ENCODE measurements around the gene RPN1.

The RPN1 gene

DNA sequence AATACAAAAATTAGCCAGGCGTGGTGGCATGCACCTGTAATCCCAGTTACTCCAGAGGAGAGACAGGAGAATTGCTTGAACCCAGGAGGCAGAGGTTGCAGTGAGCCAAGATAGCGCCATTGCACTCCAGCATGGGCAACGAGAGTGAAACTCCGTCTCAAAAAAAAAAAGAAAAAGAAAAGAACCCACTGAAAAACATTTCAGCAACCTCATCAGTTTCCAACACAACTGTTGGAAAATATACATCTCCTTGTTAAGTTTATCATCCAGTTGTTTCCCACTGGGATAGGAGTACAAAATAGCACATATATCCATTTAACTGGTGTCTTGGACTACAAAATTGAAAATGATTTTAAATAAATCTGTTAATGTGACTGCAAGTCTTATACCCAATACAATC lies 2.2 kb downstream of the RPN1 start:
- H3K4me3 ChIP-seq (ENCODE audit: low read depth, low read length) = peak overlapping the region; percentile 100
- H3K4me1 ChIP-seq (ENCODE audit: control insufficient read depth, insufficient read depth, low read length) = peaks cover 8% of the 10 kb centered on the region; the same call in 1 of the 2 replicates
- no peaks in the 10 kb centered on the region for H3K27me3 ChIP-seq (ENCODE audit: control insufficient read depth, insufficient read depth, low read length)
- H3K27ac ChIP-seq (ENCODE audit: low read depth, low read length) = no peak overlapping the region
- H3K36me3 ChIP-seq (ENCODE audit: control insufficient read depth, insufficient read depth, low read length) = peaks cover 12% of the 10 kb centered on the region
- H3K9ac ChIP-seq (ENCODE audit: low read depth, low read length) = no peak overlapping the region
- no peaks in the 10 kb centered on the region for H3K9me3 ChIP-seq (ENCODE audit: control insufficient read depth, insufficient read depth, low read length)

DNA sequence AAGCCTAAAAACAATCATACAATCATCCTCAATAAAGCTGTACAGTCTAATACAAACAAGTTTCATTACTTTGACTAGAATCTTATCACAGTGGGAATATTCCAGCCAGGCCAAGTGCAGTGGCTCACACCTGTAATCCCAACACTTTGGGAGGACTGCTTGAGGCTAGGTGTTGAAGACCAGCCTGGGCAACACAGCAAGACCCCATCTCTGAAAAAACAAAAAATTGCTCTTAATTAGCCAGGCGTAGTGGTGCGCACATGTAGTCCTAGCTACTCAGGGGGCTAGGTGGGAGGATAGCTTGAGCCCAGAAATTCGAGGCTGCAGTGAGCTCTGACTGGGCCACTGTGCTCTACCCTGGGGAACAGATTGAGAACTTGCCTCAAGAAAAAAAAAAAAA lies 3.3 kb downstream of the RPN1 start:
- no peak overlapping the region for H3K9ac ChIP-seq (ENCODE audit: low read depth, low read length)
- H3K27me3 ChIP-seq (ENCODE audit: control insufficient read depth, insufficient read depth, low read length) = no peaks in the 10 kb centered on the region
- no peak overlapping the region for H3K27ac ChIP-seq (ENCODE audit: low read depth, low read length)
- H3K36me3 ChIP-seq (ENCODE audit: control insufficient read depth, insufficient read depth, low read length) = peaks cover 19% of the 10 kb centered on the region
- H3K9me3 ChIP-seq (ENCODE audit: control insufficient read depth, insufficient read depth, low read length) = no peaks in the 10 kb centered on the region
- H3K4me1 ChIP-seq (ENCODE audit: control insufficient read depth, insufficient read depth, low read length) = peaks cover 8% of the 10 kb centered on the region; the same call in 1 of the 2 replicates
- no peak overlapping the region for H3K4me3 ChIP-seq (ENCODE audit: low read depth, low read length)

DNA sequence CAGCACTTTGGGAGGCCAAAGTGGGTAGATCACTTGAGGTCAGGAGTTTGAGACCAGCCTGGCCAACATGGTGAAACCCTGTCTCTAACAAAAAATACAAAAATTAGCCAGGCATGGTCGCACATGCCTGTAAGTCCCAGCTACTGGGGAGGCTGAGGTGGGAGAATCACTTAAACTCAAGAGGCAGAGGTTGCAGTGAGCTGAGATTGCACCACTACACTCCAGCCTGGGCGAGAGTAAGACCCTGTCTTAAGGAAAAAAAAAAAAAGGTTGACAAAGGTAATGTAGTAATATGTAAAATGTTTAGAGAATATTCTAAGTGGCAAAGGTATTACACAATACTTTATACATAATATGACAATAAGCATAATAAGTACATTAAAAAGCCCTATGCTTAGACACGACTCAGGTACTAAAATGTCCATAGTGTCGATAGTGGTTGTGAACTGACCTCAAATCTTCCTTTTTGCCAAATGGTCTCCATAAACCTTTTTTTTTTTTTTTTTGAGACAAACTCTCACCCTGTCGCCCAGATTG lies 16.5 kb downstream of the RPN1 start:
- peaks cover 67% of the 10 kb centered on the region for H3K36me3 ChIP-seq (ENCODE audit: control insufficient read depth, insufficient read depth, low read length)
- H3K9ac ChIP-seq (ENCODE audit: low read depth, low read length) = no peak overlapping the region
- no peak overlapping the region for H3K27ac ChIP-seq (ENCODE audit: low read depth, low read length)
- H3K9me3 ChIP-seq (ENCODE audit: control insufficient read depth, insufficient read depth, low read length) = no peaks in the 10 kb centered on the region
- H3K4me3 ChIP-seq (ENCODE audit: low read depth, low read length) = no peak overlapping the region
- no peaks in the 10 kb centered on the region for H3K27me3 ChIP-seq (ENCODE audit: control insufficient read depth, insufficient read depth, low read length)
- H3K4me1 ChIP-seq (ENCODE audit: control insufficient read depth, insufficient read depth, low read length) = no peaks in the 10 kb centered on the region

DNA sequence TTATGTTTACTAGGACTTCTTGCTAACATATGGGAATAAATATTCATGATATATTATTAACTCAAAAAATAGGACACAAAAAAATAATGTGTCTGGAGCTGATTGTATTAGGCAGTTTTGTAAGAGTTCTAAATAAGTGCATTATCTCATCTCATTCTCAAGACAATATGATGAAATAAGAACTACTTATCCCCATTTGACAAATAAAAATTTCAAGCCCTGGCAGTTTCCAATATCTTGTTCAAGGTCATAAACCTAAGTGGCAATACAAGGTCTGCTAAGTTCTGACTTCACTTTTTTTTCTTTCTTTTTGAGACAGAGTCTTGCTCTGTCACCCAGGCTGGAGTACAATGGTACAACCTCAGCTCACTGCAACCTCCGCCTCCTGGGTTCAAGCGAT lies 18.3 kb downstream of the RPN1 start:
- H3K27me3 ChIP-seq (ENCODE audit: control insufficient read depth, insufficient read depth, low read length) = no peaks in the 10 kb centered on the region
- H3K9me3 ChIP-seq (ENCODE audit: control insufficient read depth, insufficient read depth, low read length) = no peaks in the 10 kb centered on the region
- no peak overlapping the region for H3K9ac ChIP-seq (ENCODE audit: low read depth, low read length)
- H3K27ac ChIP-seq (ENCODE audit: low read depth, low read length) = no peak overlapping the region
- no peak overlapping the region for H3K4me3 ChIP-seq (ENCODE audit: low read depth, low read length)
- H3K4me1 ChIP-seq (ENCODE audit: control insufficient read depth, insufficient read depth, low read length) = no peaks in the 10 kb centered on the region
- peaks cover 70% of the 10 kb centered on the region for H3K36me3 ChIP-seq (ENCODE audit: control insufficient read depth, insufficient read depth, low read length)

DNA sequence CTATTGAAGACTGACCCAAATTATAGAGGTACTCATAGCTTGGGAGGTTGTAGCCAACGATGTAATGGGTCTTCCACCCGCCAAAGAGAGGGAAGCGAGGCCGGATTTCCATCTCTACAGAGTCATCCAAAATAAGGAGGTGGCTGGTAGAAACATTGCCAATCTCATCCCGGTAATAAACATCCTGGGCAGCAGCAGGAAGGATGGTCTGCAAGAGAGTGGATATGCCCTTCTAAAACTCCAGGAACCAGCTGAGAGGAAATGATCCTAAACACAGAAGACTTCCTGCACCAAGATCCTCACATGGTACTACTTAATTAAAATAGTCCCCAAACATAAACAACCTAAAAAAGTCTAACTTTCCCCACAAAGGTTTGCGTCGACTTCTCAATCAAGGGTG lies 20.7 kb downstream of the RPN1 start:
- Histone ChIP-seq H3K4me1 (ENCODE audit: control insufficient read depth, insufficient read depth, low read length) (no peaks in the 10 kb centered on the region), H3K27ac (ENCODE audit: low read depth, low read length) (no peak overlapping the region), H3K4me3 (ENCODE audit: low read depth, low read length) (no peak overlapping the region), H3K36me3 (ENCODE audit: control insufficient read depth, insufficient read depth, low read length) (peaks cover 73% of the 10 kb centered on the region), H3K9me3 (ENCODE audit: control insufficient read depth, insufficient read depth, low read length) (no peaks in the 10 kb centered on the region), H3K27me3 (ENCODE audit: control insufficient read depth, insufficient read depth, low read length) (no peaks in the 10 kb centered on the region), H3K9ac (ENCODE audit: low read depth, low read length) (no peak overlapping the region)

DNA sequence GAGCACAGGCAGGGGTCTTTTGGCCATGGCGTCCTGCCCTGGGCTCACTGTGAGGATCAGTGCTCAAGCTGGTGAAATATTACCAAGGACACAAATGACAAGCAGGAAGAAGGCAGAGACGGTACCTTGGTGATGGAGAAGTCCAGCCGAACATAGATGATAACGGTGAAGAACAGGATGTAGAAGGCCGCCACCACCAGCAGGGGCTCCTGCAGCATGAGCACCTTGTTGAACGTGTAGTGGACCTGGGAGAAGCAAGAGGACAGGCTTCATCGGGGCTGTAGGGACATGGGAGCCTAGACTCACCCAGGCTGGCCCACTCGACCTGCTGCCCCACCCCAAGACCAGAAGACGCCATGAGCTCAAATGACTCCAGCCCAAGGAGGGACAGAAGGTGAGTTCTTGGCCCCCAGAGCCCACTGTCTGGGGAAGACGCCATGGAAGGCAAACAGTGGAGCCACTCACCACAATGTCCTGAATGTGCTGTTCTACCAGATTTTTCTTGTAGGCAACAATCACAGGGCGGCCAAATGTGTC lies 25.1 kb downstream of the RPN1 start:
- Histone ChIP-seq H3K27me3 (ENCODE audit: control insufficient read depth, insufficient read depth, low read length) (no peaks in the 10 kb centered on the region), H3K36me3 (ENCODE audit: control insufficient read depth, insufficient read depth, low read length) (peaks cover 84% of the 10 kb centered on the region), H3K4me1 (ENCODE audit: control insufficient read depth, insufficient read depth, low read length) (no peaks in the 10 kb centered on the region), H3K9ac (ENCODE audit: low read depth, low read length) (no peak overlapping the region), H3K4me3 (ENCODE audit: low read depth, low read length) (no peak overlapping the region), H3K27ac (ENCODE audit: low read depth, low read length) (no peak overlapping the region), H3K9me3 (ENCODE audit: control insufficient read depth, insufficient read depth, low read length) (no peaks in the 10 kb centered on the region)

DNA sequence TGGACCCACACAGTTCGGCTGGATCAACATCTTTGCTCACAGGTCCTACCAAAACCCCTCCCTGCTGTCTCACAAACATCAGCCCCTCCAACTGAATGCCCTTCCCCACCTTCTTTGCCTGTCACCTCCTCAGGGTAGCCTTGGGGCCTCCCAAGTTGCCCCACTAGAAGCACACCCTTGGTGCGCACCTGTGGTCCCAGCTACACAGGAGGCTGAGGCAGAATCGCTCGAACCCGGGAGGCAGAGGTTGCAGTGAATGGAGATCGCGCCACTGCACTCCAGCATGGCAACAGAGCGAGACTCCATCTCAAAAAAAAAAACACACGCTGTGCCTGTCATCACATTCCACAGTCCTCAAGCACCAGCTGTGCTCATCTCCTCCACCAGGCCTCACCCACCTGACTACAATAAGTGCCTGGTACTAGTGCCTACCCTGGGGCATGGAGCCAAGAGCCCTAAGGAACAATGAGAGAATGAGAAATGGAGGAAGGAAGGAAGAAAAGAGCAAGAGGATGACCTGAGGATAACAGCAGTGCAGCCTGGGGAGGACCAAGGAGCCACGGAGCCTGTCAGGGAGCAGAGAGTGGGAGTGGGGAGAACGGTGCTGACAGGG lies 26.0 kb downstream of the RPN1 start:
- no peak overlapping the region for H3K27ac ChIP-seq (ENCODE audit: low read depth, low read length)
- H3K9me3 ChIP-seq (ENCODE audit: control insufficient read depth, insufficient read depth, low read length) = no peaks in the 10 kb centered on the region
- peaks cover 84% of the 10 kb centered on the region for H3K36me3 ChIP-seq (ENCODE audit: control insufficient read depth, insufficient read depth, low read length)
- H3K4me3 ChIP-seq (ENCODE audit: low read depth, low read length) = no peak overlapping the region
- H3K4me1 ChIP-seq (ENCODE audit: control insufficient read depth, insufficient read depth, low read length) = no peaks in the 10 kb centered on the region
- H3K9ac ChIP-seq (ENCODE audit: low read depth, low read length) = no peak overlapping the region
- no peaks in the 10 kb centered on the region for H3K27me3 ChIP-seq (ENCODE audit: control insufficient read depth, insufficient read depth, low read length)

DNA sequence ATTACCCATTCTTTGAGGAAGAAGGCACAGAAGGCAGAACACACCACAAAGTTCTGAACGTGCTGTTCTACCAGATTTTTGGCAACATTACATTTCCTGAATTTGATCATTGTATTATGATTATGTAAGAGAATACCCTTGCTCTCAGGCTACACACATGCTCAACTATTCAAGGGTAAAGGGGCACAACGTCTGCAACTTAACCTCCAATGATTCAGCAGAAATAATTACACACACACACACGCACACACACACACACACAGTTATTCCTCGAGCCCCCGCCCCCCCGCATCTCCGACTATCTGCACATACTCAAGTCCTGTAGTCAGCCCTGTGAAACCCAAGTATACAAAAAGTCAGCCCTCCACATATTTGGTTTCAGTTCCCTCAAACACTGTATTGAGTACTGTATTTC lies 26.8 kb downstream of the RPN1 start:
- H3K9me3 ChIP-seq (ENCODE audit: control insufficient read depth, insufficient read depth, low read length) = no peaks in the 10 kb centered on the region
- no peaks in the 10 kb centered on the region for H3K27me3 ChIP-seq (ENCODE audit: control insufficient read depth, insufficient read depth, low read length)
- no peak overlapping the region for H3K9ac ChIP-seq (ENCODE audit: low read depth, low read length)
- no peaks in the 10 kb centered on the region for H3K4me1 ChIP-seq (ENCODE audit: control insufficient read depth, insufficient read depth, low read length)
- no peak overlapping the region for H3K27ac ChIP-seq (ENCODE audit: low read depth, low read length)
- H3K4me3 ChIP-seq (ENCODE audit: low read depth, low read length) = no peak overlapping the region
- H3K36me3 ChIP-seq (ENCODE audit: control insufficient read depth, insufficient read depth, low read length) = peaks cover 86% of the 10 kb centered on the region

DNA sequence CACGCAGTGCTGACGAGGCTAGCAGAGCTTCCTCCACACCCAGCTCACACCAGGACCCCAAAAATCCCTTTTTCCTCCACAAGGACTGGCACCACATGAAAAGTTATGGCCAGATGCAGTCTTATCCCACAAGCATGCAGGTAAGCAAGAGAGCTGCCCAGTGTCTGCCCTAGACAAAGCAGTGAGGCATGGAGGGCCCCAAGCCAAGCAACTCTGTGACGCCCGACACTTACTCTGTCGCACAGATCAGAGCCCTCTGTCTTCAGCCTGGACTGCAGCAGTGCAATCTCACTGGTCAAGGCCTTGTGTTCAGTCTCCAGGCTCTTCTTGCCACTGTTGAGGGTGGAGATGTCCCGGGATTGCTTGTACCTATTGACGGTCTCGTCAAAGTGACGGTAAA lies 28.7 kb downstream of the RPN1 start:
- Histone ChIP-seq H3K4me3 (ENCODE audit: low read depth, low read length) (no peak overlapping the region), H3K27me3 (ENCODE audit: control insufficient read depth, insufficient read depth, low read length) (no peaks in the 10 kb centered on the region), H3K9me3 (ENCODE audit: control insufficient read depth, insufficient read depth, low read length) (no peaks in the 10 kb centered on the region), H3K4me1 (ENCODE audit: control insufficient read depth, insufficient read depth, low read length) (no peaks in the 10 kb centered on the region), H3K9ac (ENCODE audit: low read depth, low read length) (no peak overlapping the region), H3K27ac (ENCODE audit: low read depth, low read length) (no peak overlapping the region), H3K36me3 (ENCODE audit: control insufficient read depth, insufficient read depth, low read length) (peaks cover 79% of the 10 kb centered on the region)

DNA sequence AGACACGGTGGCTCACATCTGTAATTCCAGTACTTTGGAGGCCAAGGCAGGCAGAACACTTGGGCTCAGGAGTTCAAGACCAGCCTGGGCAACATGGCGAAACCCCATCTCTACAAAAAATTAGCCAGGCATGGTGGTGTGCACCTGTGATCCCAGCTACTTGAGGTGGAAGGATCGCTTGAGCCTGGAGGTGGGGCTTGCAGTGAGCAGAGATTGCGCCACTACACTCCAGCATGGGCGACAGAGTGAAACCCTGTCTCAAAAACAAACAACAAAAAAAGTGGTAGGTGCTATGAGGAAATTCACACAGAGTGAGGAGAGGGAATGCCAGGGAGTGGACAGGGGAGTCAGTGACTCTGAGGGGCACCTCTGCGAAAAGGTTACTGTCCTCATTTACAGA lies 29.4 kb downstream of the RPN1 start:
- H3K9me3 ChIP-seq (ENCODE audit: control insufficient read depth, insufficient read depth, low read length) = no peaks in the 10 kb centered on the region
- no peak overlapping the region for H3K9ac ChIP-seq (ENCODE audit: low read depth, low read length)
- H3K36me3 ChIP-seq (ENCODE audit: control insufficient read depth, insufficient read depth, low read length) = peaks cover 72% of the 10 kb centered on the region
- no peaks in the 10 kb centered on the region for H3K27me3 ChIP-seq (ENCODE audit: control insufficient read depth, insufficient read depth, low read length)
- no peak overlapping the region for H3K4me3 ChIP-seq (ENCODE audit: low read depth, low read length)
- no peak overlapping the region for H3K27ac ChIP-seq (ENCODE audit: low read depth, low read length)
- no peaks in the 10 kb centered on the region for H3K4me1 ChIP-seq (ENCODE audit: control insufficient read depth, insufficient read depth, low read length)

DNA sequence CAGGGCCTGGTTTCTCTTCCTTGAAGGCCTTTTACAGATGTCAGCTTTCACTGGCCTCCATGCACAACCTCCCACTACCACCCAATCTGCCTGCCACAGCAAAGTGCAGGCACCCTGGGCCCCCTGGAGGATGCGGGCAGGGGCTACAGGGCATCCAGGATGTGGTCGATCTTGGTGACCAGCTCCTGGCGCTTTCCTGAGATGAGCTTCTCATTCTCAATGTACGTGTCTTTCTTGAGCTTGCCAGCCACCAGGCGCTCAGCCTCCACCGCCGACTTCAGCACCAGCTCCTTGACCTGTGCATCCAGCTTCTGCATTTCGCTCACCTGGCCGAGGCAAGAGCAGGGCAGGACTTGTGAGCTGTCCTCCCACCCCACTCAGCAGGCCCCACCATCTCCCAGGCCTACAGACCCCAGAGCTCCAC lies 30.3 kb downstream of the RPN1 start:
- H3K36me3 ChIP-seq (ENCODE audit: control insufficient read depth, insufficient read depth, low read length) = peaks cover 63% of the 10 kb centered on the region
- H3K27me3 ChIP-seq (ENCODE audit: control insufficient read depth, insufficient read depth, low read length) = no peaks in the 10 kb centered on the region
- no peaks in the 10 kb centered on the region for H3K9me3 ChIP-seq (ENCODE audit: control insufficient read depth, insufficient read depth, low read length)
- H3K9ac ChIP-seq (ENCODE audit: low read depth, low read length) = no peak overlapping the region
- H3K27ac ChIP-seq (ENCODE audit: low read depth, low read length) = no peak overlapping the region
- H3K4me1 ChIP-seq (ENCODE audit: control insufficient read depth, insufficient read depth, low read length) = no peaks in the 10 kb centered on the region
- no peak overlapping the region for H3K4me3 ChIP-seq (ENCODE audit: low read depth, low read length)
